ENCODE data around the gene MRAP2.

Gene MRAP2

DNA sequence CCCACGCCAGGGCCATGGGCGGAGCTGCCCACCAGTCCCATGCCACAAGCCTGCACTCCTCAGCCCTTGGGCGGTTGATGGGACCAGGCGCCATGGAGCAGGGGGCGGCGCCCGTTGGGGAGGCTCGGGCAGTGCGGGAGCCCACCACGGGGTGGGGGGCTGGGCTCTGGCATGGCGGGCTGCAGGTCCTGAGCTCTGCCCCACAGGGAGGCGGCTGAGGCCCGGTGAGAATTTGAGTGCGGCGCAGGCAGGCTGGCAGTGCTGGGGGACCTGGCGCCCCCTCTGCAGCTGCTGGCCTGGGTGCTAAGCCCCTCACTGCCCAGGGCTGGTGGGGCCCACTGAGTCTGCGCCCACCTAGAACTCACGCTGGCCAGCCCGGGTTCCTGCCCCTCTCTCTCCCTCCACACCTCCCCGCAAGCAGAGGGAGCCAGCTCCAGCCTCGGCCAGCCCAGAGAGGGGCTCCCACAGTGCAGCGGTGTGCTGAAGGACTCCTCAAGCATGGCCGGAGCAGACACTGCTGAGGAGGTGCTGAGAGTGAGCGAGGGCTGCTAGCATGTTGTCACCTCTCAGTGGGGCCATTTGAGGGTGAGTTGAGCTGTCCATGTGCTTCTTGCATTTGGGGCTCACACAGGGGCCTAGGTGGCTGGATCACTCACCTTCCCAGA, 4.0 kb downstream of the MRAP2 start:
- FAIRE-seq (no peak), DNase-seq (ENCODE audit: insufficient read length) (no peak)

DNA sequence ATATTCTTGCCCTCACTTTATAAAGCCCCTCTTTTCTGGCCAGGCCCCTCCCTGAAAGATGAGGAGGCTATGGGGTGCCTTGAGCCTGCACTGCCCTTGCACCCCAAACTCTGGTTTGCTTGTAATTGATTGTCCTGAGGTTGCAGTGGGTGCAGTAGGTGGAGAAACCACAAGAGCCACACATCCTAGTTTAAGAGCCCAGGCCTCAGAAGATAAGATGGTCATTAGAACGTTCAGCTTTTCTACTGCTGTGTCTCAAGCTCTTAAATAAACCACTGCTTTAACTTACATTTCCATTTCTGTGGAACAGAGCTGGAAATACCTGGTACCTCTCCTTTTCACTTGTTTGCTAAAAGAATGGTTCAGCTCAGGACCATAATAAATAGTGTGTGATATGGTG, 9.0 kb downstream of the MRAP2 start:
- DNase-seq (ENCODE audit: insufficient read length) (no peak), FAIRE-seq (no peak)
- TF ChIP-seq POLR2AphosphoS5 (IDR thresholded peaks at IDR 0.05; ENCODE audit: low read depth, low read length), result no peak
- TF ChIP-seq TAF1 (IDR thresholded peaks at IDR 0.05; ENCODE audit: borderline replicate concordance, low read depth, low read length), result no peak
- no peak for TF ChIP-seq POLR2A (IDR thresholded peaks at IDR 0.05; ENCODE audit: low read depth, low read length)

More for the DNA sequence above, 4.0 kb downstream of the MRAP2 start:
- no peak for TF ChIP-seq POLR2AphosphoS5 (IDR thresholded peaks at IDR 0.05; ENCODE audit: low read depth, low read length)
- no peak for TF ChIP-seq TAF1 (IDR thresholded peaks at IDR 0.05; ENCODE audit: borderline replicate concordance, low read depth, low read length)
- TF ChIP-seq POLR2A (IDR thresholded peaks at IDR 0.05; ENCODE audit: low read depth, low read length), result no peak

DNA sequence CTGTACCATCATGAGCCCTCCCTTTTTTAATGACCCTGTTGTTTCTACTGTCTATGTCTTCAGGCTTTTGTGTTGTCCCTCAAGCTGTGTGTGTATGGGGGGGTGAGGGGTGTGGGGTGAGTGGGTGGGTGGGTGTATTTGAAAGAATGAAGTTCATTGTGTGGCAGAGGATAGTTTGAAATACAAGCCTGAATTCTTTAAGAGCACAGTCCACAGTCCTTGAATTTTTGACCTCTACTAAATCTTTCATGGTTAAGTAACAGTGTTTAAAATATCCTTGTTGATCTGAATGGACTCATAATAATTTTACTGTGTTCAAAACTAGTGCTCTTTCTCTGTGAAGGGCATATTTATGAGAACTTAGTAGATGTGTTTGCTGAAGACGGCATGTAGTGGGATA, 10.0 kb downstream of the MRAP2 start:
- FAIRE-seq, result no peak
- TF ChIP-seq POLR2A (IDR thresholded peaks at IDR 0.05; ENCODE audit: low read depth, low read length) (no peak), POLR2AphosphoS5 (IDR thresholded peaks at IDR 0.05; ENCODE audit: low read depth, low read length) (no peak), TAF1 (IDR thresholded peaks at IDR 0.05; ENCODE audit: borderline replicate concordance, low read depth, low read length) (no peak)
- no peak for DNase-seq (ENCODE audit: insufficient read length)

DNA sequence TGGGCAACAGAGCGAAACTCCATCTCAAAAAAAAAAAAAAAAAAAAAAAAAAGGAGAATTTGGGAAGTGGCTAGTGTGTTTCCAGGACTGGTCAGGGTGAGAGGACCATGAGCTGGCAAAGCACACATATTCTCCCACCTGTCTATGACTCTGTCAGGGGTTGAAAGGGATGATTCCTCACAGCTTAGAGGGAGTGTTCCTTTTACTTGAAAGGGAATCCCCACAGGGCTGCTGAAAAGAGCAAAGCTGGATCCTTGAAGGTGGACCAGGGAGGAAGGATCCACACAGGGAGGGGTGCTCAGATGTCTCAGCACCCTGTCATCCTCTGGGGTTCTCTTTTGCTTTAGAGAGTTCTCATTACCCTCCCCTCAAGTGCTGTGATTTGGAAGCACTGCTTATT, 13.2 kb downstream of the MRAP2 start:
- TF ChIP-seq POLR2AphosphoS5 (IDR thresholded peaks at IDR 0.05; ENCODE audit: low read depth, low read length), result no peak
- TF ChIP-seq POLR2A (IDR thresholded peaks at IDR 0.05; ENCODE audit: low read depth, low read length), result no peak
- no peak for TF ChIP-seq TAF1 (IDR thresholded peaks at IDR 0.05; ENCODE audit: borderline replicate concordance, low read depth, low read length)
- DNase-seq (ENCODE audit: insufficient read length), result no peak
- FAIRE-seq, result no peak

DNA sequence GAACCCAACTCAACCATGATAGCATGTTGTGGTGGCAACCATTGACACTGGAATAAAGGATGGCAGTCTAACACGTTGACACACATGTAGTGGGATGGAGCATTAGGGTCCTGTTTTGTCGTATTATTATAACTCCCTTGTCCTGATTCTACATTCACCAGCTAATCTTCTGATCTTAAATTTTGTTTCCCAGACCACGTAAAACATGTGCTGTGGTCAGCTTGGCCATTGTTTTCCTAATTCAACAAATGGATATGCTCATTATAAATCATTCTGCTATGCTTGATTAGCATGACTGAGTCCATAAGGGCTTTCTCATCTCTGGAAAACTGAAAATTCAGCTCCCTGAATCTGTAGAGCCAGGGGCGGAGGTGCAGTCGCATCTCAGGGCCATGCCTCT, 15.0 kb downstream of the MRAP2 start:
- TF ChIP-seq TAF1 (IDR thresholded peaks at IDR 0.05; ENCODE audit: borderline replicate concordance, low read depth, low read length) (no peak), POLR2A (IDR thresholded peaks at IDR 0.05; ENCODE audit: low read depth, low read length) (no peak), POLR2AphosphoS5 (IDR thresholded peaks at IDR 0.05; ENCODE audit: low read depth, low read length) (no peak)
- FAIRE-seq (no peak), DNase-seq (ENCODE audit: insufficient read length) (no peak)

DNA sequence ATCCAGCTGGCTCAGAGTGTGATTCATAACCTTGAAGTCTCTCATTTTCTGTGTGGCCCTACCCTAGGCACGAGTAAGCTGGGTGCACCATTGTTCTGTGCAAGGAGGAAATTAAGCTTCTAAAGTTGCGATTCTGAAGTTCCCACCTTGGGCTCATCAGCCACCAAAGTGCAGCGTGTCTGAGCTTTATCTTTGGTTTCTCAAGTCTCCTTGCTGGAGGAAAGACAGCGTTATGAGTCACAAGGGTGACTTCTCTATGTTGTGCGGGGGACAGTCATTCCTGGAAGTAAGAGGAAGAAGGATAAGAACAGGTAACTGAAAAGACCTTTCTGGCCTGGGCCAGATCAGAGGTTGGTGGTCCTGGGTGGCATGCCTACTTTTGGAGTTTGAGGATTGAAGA, 16.8 kb downstream of the MRAP2 start:
- TF ChIP-seq POLR2A (IDR thresholded peaks at IDR 0.05; ENCODE audit: low read depth, low read length), result no peak
- no peak for TF ChIP-seq TAF1 (IDR thresholded peaks at IDR 0.05; ENCODE audit: borderline replicate concordance, low read depth, low read length)
- TF ChIP-seq POLR2AphosphoS5 (IDR thresholded peaks at IDR 0.05; ENCODE audit: low read depth, low read length), result no peak
- DNase-seq (ENCODE audit: insufficient read length) (no peak), FAIRE-seq (no peak)

DNA sequence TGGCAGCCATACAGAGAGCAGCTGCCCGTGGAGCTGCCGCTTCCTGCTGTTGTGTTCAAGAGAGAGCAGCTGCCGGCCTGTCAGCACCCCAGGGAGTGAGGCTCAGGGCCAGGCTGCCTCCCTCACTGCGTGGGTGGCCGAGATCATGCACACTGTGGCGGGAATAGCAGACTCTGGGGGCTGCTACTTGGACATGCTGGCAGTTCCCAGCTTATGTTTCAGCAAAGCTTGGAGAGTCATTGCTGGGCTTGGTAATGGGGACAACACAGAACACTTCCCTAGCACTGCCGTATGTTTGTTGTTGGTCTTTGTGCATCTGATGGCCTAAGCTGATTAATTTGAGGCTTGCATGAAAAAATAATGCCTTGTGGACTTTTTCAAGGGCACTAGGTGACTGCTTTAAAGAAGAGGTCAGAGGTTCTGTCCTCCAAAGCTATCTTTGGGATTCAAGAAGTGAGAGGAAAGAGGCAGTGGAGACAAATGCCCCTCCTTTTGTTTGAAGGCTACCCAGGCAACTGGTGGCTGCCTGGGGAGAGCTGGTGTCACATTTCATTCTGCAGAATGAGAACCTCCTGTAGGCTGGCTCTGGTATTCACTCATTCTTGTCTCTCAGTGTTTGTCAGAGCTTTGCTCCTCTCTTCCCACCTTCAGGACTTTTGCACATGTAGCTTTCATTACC, 18.8 kb downstream of the MRAP2 start:
- FAIRE-seq (no peak), DNase-seq (ENCODE audit: insufficient read length) (no peak)
- TF ChIP-seq POLR2A (IDR thresholded peaks at IDR 0.05; ENCODE audit: low read depth, low read length) (no peak), TAF1 (IDR thresholded peaks at IDR 0.05; ENCODE audit: borderline replicate concordance, low read depth, low read length) (no peak), POLR2AphosphoS5 (IDR thresholded peaks at IDR 0.05; ENCODE audit: low read depth, low read length) (no peak)

DNA sequence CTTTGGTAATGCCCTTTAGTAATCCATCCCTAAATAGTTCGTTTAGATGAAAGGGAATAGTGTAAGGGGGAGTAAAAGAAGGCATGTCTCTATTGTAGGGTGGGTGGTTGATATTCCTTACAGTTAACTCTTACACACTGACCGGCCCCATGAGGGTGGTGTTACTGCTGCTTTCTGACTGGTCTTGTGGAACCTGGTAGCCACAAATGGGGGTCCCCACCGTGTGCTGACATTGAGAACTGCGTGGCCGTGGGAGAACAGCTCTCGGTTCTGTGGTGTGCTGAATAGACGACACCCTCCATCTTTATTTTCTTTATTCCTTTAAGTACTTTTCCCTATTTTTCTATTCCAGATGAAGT, 19.3 kb downstream of the MRAP2 start:
- DNase-seq (ENCODE audit: insufficient read length) (no peak), FAIRE-seq (no peak)
- TF ChIP-seq POLR2AphosphoS5 (IDR thresholded peaks at IDR 0.05; ENCODE audit: low read depth, low read length) (no peak), TAF1 (IDR thresholded peaks at IDR 0.05; ENCODE audit: borderline replicate concordance, low read depth, low read length) (no peak), POLR2A (IDR thresholded peaks at IDR 0.05; ENCODE audit: low read depth, low read length) (no peak)

DNA sequence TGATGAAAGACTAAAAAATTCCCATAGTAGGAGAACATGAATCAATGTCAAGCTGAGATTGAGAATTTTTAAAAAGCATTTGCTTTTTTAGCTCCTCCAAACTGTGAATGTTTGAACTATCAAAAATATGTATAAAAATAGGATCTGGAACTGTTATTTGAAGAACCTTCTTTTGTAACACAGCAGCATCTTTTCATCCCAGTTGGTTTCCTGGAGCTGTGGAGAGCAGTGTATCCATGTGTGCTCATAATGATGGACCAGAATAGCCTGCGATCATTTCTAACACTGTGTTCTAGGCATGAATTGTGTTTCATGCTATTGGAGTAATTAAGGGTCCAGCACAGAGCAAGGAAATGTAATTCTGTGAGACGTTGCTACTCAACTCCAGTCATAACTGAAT, 22.1 kb downstream of the MRAP2 start:
- no peak for DNase-seq (ENCODE audit: insufficient read length)
- TF ChIP-seq POLR2A (IDR thresholded peaks at IDR 0.05; ENCODE audit: low read depth, low read length) (no peak), TAF1 (IDR thresholded peaks at IDR 0.05; ENCODE audit: borderline replicate concordance, low read depth, low read length) (no peak), POLR2AphosphoS5 (IDR thresholded peaks at IDR 0.05; ENCODE audit: low read depth, low read length) (no peak)
- FAIRE-seq, result no peak

DNA sequence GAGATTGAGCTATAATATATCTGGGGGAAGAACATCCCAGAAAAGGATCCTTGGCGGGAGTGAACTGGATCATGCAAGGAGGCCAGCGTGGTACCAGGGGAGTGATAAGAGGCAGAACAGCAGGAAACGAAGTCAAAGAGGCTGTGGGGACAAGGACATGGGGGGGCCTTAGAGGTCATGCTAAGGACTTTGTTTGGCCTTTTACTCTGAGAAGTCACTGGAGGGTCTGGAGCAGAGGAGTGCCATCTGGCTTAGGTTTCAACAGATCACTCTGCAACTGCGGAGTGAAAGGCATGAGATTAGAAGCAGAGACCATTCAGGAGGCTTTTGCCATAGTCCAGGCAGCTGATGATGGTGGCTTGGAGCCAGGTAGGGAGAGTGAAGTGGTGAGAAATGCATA, 24.3 kb downstream of the MRAP2 start:
- no peak for DNase-seq (ENCODE audit: insufficient read length)

DNA sequence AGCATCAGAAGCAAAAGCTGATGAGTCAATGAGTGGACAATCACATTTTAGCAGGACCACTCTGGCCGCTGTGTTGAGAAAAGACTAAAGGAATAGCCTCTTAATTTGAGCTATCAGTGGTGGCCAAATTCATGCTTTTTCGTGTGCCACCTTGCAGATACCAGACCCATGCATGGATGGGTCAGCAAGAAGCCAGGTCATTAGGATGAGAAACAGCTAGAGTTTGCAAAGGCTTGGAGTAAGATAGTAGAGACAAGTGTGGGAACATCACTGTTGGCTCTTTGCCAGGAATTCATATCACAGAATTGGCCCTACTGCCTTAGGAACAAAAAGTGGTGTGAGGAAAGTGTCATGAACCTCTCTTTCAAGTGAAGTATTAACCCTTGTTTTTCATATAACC, 25.5 kb downstream of the MRAP2 start:
- FAIRE-seq (no peak), DNase-seq (ENCODE audit: insufficient read length) (no peak)
- TF ChIP-seq POLR2AphosphoS5 (IDR thresholded peaks at IDR 0.05; ENCODE audit: low read depth, low read length), result no peak
- TF ChIP-seq TAF1 (IDR thresholded peaks at IDR 0.05; ENCODE audit: borderline replicate concordance, low read depth, low read length), result no peak
- no peak for TF ChIP-seq POLR2A (IDR thresholded peaks at IDR 0.05; ENCODE audit: low read depth, low read length)

More for the DNA sequence above, 24.3 kb downstream of the MRAP2 start:
- no peak for TF ChIP-seq POLR2AphosphoS5 (IDR thresholded peaks at IDR 0.05; ENCODE audit: low read depth, low read length)
- TF ChIP-seq TAF1 (IDR thresholded peaks at IDR 0.05; ENCODE audit: borderline replicate concordance, low read depth, low read length), result no peak
- no peak for TF ChIP-seq POLR2A (IDR thresholded peaks at IDR 0.05; ENCODE audit: low read depth, low read length)
- no peak for FAIRE-seq

DNA sequence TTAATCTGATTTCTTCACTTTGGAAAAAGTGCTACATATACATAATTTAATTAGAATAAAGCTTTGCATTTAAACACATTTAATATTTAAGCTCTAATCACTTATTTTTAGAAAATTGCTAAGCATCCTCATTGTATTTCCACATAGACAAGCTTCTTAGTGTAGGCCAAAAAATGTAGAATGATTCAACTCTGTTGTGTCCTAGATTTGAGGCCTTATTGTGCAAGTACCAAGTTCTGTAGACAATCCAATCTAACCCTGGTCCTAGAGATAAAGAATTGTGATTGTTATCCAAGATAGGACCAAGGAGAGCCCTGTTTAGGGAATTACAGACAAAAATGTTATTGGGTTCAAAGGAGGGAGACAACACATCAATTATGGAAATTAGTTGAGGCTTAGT, 27.6 kb downstream of the MRAP2 start:
- no peak for TF ChIP-seq POLR2AphosphoS5 (IDR thresholded peaks at IDR 0.05; ENCODE audit: low read depth, low read length)
- TF ChIP-seq POLR2A (IDR thresholded peaks at IDR 0.05; ENCODE audit: low read depth, low read length), result no peak
- TF ChIP-seq TAF1 (IDR thresholded peaks at IDR 0.05; ENCODE audit: borderline replicate concordance, low read depth, low read length), result no peak
- FAIRE-seq (no peak), DNase-seq (ENCODE audit: insufficient read length) (no peak)

Data from GM12892 (cell line).